Hematopoietic multipotent progenitor cell treated with erythropoietin and hydrocortisone succinate and interleukin-3 and kit ligand, for 4 days (in vitro differentiated cells): Measurements from ENCODE around the gene FLNC.

ENCODE experiments used
- DNase-seq: peaks from one replicate; pipeline ENCODE4 v3.0.0-alpha.2; 2015

FLNC gene

GRCh38 chr7:128863433-128863989, 33.3 kb downstream of the FLNC start:
- peak; percentile 91 for DNase-seq

GRCh38 chr7:128865303-128865702, 35.1 kb downstream of the FLNC start:
- no peak for DNase-seq

GRCh38 chr7:128865996-128866877, 36.0 kb downstream of the FLNC start:
- DNase-seq, result no peak

GRCh38 chr7:128867241-128867640, 37.0 kb downstream of the FLNC start:
- no peak for DNase-seq

- no peak for DNase-seq
These were observed 37.8 kb downstream of the FLNC start for GRCh38 chr7:128867842-128868623.

- DNase-seq, result no peak
These were observed 38.5 kb downstream of the FLNC start for GRCh38 chr7:128868624-128869137.

- DNase-seq, result peak; percentile 82
These were observed 39.1 kb downstream of the FLNC start for GRCh38 chr7:128869138-128869943.

GRCh38 chr7:128869944-128870285, 39.7 kb downstream of the FLNC start:
- no peak for DNase-seq

GRCh38 chr7:128871050-128871449, 40.8 kb downstream of the FLNC start:
- no peak for DNase-seq

- no peak for DNase-seq
These were observed 42.2 kb downstream of the FLNC start for GRCh38 chr7:128872394-128872824.

- DNase-seq, result no peak
These were observed 43.0 kb downstream of the FLNC start for GRCh38 chr7:128873234-128873633.

- no peak for DNase-seq
These were observed 44.2 kb downstream of the FLNC start for GRCh38 chr7:128874140-128875031.

- DNase-seq, result no peak
These were observed 45.3 kb downstream of the FLNC start for GRCh38 chr7:128875523-128875948.

GRCh38 chr7:128876127-128876526, 45.9 kb downstream of the FLNC start:
- DNase-seq, result no peak

GRCh38 chr7:128876586-128876977, 46.4 kb downstream of the FLNC start:
- DNase-seq, result no peak

- no peak for DNase-seq
These were observed 47.0 kb downstream of the FLNC start for GRCh38 chr7:128876978-128877755.

GRCh38 chr7:128877756-128878120, 47.5 kb downstream of the FLNC start:
- DNase-seq, result no peak

- DNase-seq, result no peak
These were observed 48.3 kb downstream of the FLNC start for GRCh38 chr7:128878226-128879105.

GRCh38 chr7:128879461-128879938, 49.3 kb downstream of the FLNC start:
- DNase-seq, result no peak
